Activated gamma-delta T cell treated with anti-CD3 and anti-CD28 coated beads, Interleukin-2, amount 50 U/mL, for 16 hours (primary cell): ENCODE data around the gene HABP4.

ENCODE experiments used
- DNase-seq: peaks from one replicate; pipeline ENCODE4 v3.0.0-alpha.2; 2020; ENCODE audit warnings: low read depth

Gene HABP4

GRCh38 chr9:96435345-96435744 lies 14.6 kb upstream of the HABP4 start:
- DNase-seq: no peak

GRCh38 chr9:96436063-96436455 lies 13.9 kb upstream of the HABP4 start:
- DNase-seq: no peak

- no peak for DNase-seq
Observed at GRCh38 chr9:96436456-96437126, 13.4 kb upstream of the HABP4 start.

GRCh38 chr9:96437454-96437853 lies 12.5 kb upstream of the HABP4 start:
- DNase-seq: no peak

GRCh38 chr9:96440671-96441199 lies 9.2 kb upstream of the HABP4 start:
- no peak for DNase-seq

GRCh38 chr9:96441798-96442445 lies 8.0 kb upstream of the HABP4 start:
- DNase-seq: no peak

- DNase-seq: no peak
Observed at GRCh38 chr9:96442491-96442890, 7.5 kb upstream of the HABP4 start.

- no peak for DNase-seq
Observed at GRCh38 chr9:96447406-96447805, 2.6 kb upstream of the HABP4 start.

GRCh38 chr9:96448546-96449170 lies 1.3 kb upstream of the HABP4 start:
- DNase-seq: no peak

GRCh38 chr9:96449523-96449844 lies 485 bp upstream of the HABP4 start:
- no peak for DNase-seq

GRCh38 chr9:96450613-96451528 lies 902 bp downstream of the HABP4 start:
- DNase-seq: no peak

- DNase-seq: no peak
Observed at GRCh38 chr9:96453625-96454024, 3.7 kb downstream of the HABP4 start.

GRCh38 chr9:96457266-96457665 lies 7.3 kb downstream of the HABP4 start:
- DNase-seq: no peak

GRCh38 chr9:96458226-96458625 lies 8.3 kb downstream of the HABP4 start:
- DNase-seq: no peak

- DNase-seq: no peak
Observed at GRCh38 chr9:96459268-96460007, 9.5 kb downstream of the HABP4 start.

- no peak for DNase-seq
Observed at GRCh38 chr9:96460470-96460869, 10.5 kb downstream of the HABP4 start.

- no peak for DNase-seq
Observed at GRCh38 chr9:96460882-96461281, 10.9 kb downstream of the HABP4 start.

- DNase-seq: no peak
Observed at GRCh38 chr9:96461336-96461735, 11.4 kb downstream of the HABP4 start.

- no peak for DNase-seq
Observed at GRCh38 chr9:96462541-96462940, 12.6 kb downstream of the HABP4 start.

- DNase-seq: no peak
Observed at GRCh38 chr9:96464426-96464825, 14.5 kb downstream of the HABP4 start.

GRCh38 chr9:96467784-96468183 lies 17.8 kb downstream of the HABP4 start:
- no peak for DNase-seq

- DNase-seq: no peak
Observed at GRCh38 chr9:96476013-96476412, 26.0 kb downstream of the HABP4 start.
